ENCODE data around the gene KCNH1.

GRCh38 chr1:210678306-210678705 lies 455.6 kb downstream of the KCNH1 start:
- TF ChIP-seq POLR2A (IDR thresholded peaks at IDR 0.05) (no peak), CTCF (IDR thresholded peaks at IDR 0.05) (no peak)

Data from lower leg skin (tissue), 3 donors.